Adrenal gland (tissue), 12 donors: ENCODE results near the gene DIP2C. TPM values are rescaled to one million over a fixed set of nuclear protein-coding genes. Genes with fewer than 3 reads are reported as not detected.

Source experiments
- DNase-seq, 7 donors: peaks; one replicate each; pipeline ENCODE4 v3.0.0-alpha.2; 2019 to 2020
- H3K27ac ChIP-seq, 5 donors: fragments of 200-600 bp; sonication (generic) in 4 of 5; 1 replicate in 3 of 5; 2 replicates in 2 of 5; pipeline versions ENCODE4 v1.5.1 to v1.8.0; 2016 to 2020; ENCODE audit warnings: mild to moderate bottlenecking in 1 of 5
- H3K27me3 ChIP-seq: fragments of 200-600 bp; 2 replicates; pipeline ENCODE4 v1.8.0; 2021
- H3K36me3 ChIP-seq, 2 donors: fragments of 200-600 bp; replicated peaks in 1 of 2; 1 replicate in 1 of 2; 2 replicates in 1 of 2; pipeline versions ENCODE4 v1.5.1 to v1.8.0; 2018 to 2022
- H3K4me1 ChIP-seq, 2 donors: fragments of 200-600 bp; replicated peaks in 1 of 2; 1 replicate in 1 of 2; 2 replicates in 1 of 2; pipeline versions ENCODE4 v1.5.1 to v1.8.0; 2018 to 2021
- H3K4me3 ChIP-seq, 4 donors: fragments of 200-600 bp; sonication (generic) in 3 of 4; one replicate each; pipeline ENCODE4 v1.5.1; 2016 to 2018
- H3K9me3 ChIP-seq, 3 donors: fragments of 200-600 bp; sonication (generic) in 1 of 3; replicated peaks in 1 of 3; 1 replicate in 2 of 3; 2 replicates in 1 of 3; pipeline versions ENCODE4 v1.5.1 to v1.8.0; 2016 to 2021
- CTCF ChIP-seq, 6 experiments: fragments of 450-650 bp in 4 of 6; fragments of 200-600 bp in 2 of 6; sonication (generic) in 1 of 6; IDR thresholded peaks; 1 replicate in 5 of 6; 2 replicates in 1 of 6; pipeline versions ENCODE4 v1.5.1 to v1.8.0; 2016 to 2021; ENCODE audit warnings: antibody characterized with exemption in 6 of 6, mild to moderate bottlenecking in 2 of 6, moderate library complexity in 1 of 6
- POLR2A ChIP-seq, 2 donors: fragments of 450-650 bp; IDR thresholded peaks; one replicate each; pipeline ENCODE4 v1.6.1; 2017; ENCODE audit warnings: antibody characterized with exemption in 2 of 2, mild to moderate bottlenecking in 2 of 2, moderate library complexity in 1 of 2
- WGBS, 4 donors: extraction: QIAGEN DNeasy Blood & Tissue Kit in 2 of 4; methylation state at CpG; one replicate each; pipeline versions ENCODE4 v1.1.5 to v1.1.7; 2013 to 2017; 5-methylcytosine and 5-hydroxymethylcytosine counted together
- intact Hi-C, 2 donors: fragments of 100-400 bp; cut with DNase I; formaldehyde crosslinking; loops; one replicate each; pipeline versions ENCODE4 v1.14.1 to v1.15.0; 2022 to 2023
- polyA plus RNA-seq, 3 donors: library from polyadenylated mRNA; stranded (reverse); fragments of 200-250 nt in 2 of 3; fragments of 350-450 nt in 1 of 3; fragmentation: Illumina TruSeq in 1 of 3; extraction: RNeasy Lipid Tissue Mini Kit (QIAGEN cat#74804) in 1 of 3; gene quantifications; one replicate each; pipeline ENCODE4 v1.2.3, GENCODE V29; 2013 to 2014
- total RNA-seq, 9 donors: library from RNA; depleted of rRNA in 4 of 9; stranded (reverse); fragments of >200 nt in 4 of 9; fragments of 120-200 nt in 1 of 9; fragmentation: NEBNext Ultra II Directional in 1 of 9; extraction: Animal tissue kit (Norgen Biotek cat#: 25700) in 1 of 9; gene quantifications; one replicate each; pipeline versions ENCODE4 v1.1.0 to v1.2.4, GENCODE V29; 2013 to 2023
- donor health status: healthy with polysubstance abuse.
- donor health status: Bipolar disorder and iron deficiency.
- donor health status: DM: yes; HTN: yes; CAD: no.
- donor health status: DM: no; HTN: no; CAD: no.
- donor health status: DM: no; HTN: no; CAD: no.
- donor health status: DM: yes; HTN: yes; CAD: no.

DIP2C gene
- total and polyA plus RNA-seq, 12 donors, result 4.8 to 23.9 (median 19.7) TPM

- TF ChIP-seq POLR2A (IDR thresholded peaks at IDR 0.05) (no peak), CTCF (IDR thresholded peaks at IDR 0.05) (no peak)
- Histone ChIP-seq H3K27ac (no peak overlapping the region), H3K36me3 (peaks cover 0 to 13% of the 10 kb centered on the region in 2 donors), H3K27me3 (no peaks in the 10 kb centered on the region), H3K4me3 (no peak overlapping the region), H3K4me1 (no peaks in the 10 kb centered on the region), H3K9me3 (no peaks in the 10 kb centered on the region)
- WGBS, 4 donors, result 82 to 100% (median 93%) methylated on average over 2 of the region's 2 CpGs
- no peak for DNase-seq
- intact Hi-C loops, result no loop called here
Measured at GRCh38 chr10:339038-339391, 350.5 kb downstream of the DIP2C start.

- Histone ChIP-seq H3K27ac (no peak overlapping the region), H3K4me3 (no peak overlapping the region), H3K9me3 (no peaks in the 10 kb centered on the region), H3K4me1 (no peaks in the 10 kb centered on the region), H3K27me3 (no peaks in the 10 kb centered on the region), H3K36me3 (peaks cover 0 to 13% of the 10 kb centered on the region in 2 donors)
- no peak for TF ChIP-seq CTCF (IDR thresholded peaks at IDR 0.05)
- TF ChIP-seq POLR2A (IDR thresholded peaks at IDR 0.05), result no peak
- intact Hi-C loops, result no loop called here
- WGBS, 4 donors, result 88 to 93% (median 90%) methylated on average over 32 to 33 of the region's 33 CpGs
- peak in 2 of 7 donors; percentile 17 to 41 for DNase-seq
Measured at GRCh38 chr10:338171-339037, 351.1 kb downstream of the DIP2C start.

- peaks cover 0 to 13% of the 10 kb centered on the region in 2 donors for H3K36me3 ChIP-seq
- WGBS, 4 donors, result 93 to 97% (median 95%) methylated on average over 6 of the region's 6 CpGs
Measured at GRCh38 chr10:336247-336646, 353.2 kb downstream of the DIP2C start.

More at GRCh38 chr10:336247-336646, 353.2 kb downstream of the DIP2C start:
- H3K4me1 ChIP-seq, result no peaks in the 10 kb centered on the region
- intact Hi-C loops, result no loop called here
- H3K27me3 ChIP-seq, result no peaks in the 10 kb centered on the region
- TF ChIP-seq POLR2A (IDR thresholded peaks at IDR 0.05), result no peak
- TF ChIP-seq CTCF (IDR thresholded peaks at IDR 0.05), result no peak
- no peak overlapping the region for H3K27ac ChIP-seq
- no peak for DNase-seq
- H3K4me3 ChIP-seq, result no peak overlapping the region
- no peaks in the 10 kb centered on the region for H3K9me3 ChIP-seq
